Endothelial cell (in vitro differentiated cells): ENCODE results near the gene KMT2A. TPM values are rescaled to one million over a fixed set of nuclear protein-coding genes. Genes with fewer than 3 reads are reported as not detected.
A peak's percentile ranks its signal among the peaks of the same experiment; 100 is the strongest.

ENCODE experiments used
- DNase-seq: peaks from one replicate; pipeline ENCODE4 v3.0.0; 2021; ENCODE audit warnings: low spot score
- H3K27ac Mint-ChIP-seq: one replicate; pipeline ENCODE4 v1.8.0; 2021; ENCODE audit warnings: mixed read lengths, inconsistent platforms; ENCODE audit not compliant: unreplicated experiment
- H3K27me3 Mint-ChIP-seq: one replicate; pipeline ENCODE4 v1.8.0; 2021; ENCODE audit warnings: mild to moderate bottlenecking, moderate library complexity, mixed read lengths, inconsistent platforms; ENCODE audit not compliant: unreplicated experiment
- H3K36me3 Mint-ChIP-seq: one replicate; pipeline ENCODE4 v1.8.0; 2021; ENCODE audit warnings: mild to moderate bottlenecking, low read depth, mixed read lengths, inconsistent platforms; ENCODE audit not compliant: unreplicated experiment
- H3K4me1 Mint-ChIP-seq: one replicate; pipeline ENCODE4 v1.8.0; 2021; ENCODE audit warnings: mild to moderate bottlenecking, mixed read lengths, inconsistent platforms; ENCODE audit not compliant: unreplicated experiment
- H3K4me3 Mint-ChIP-seq: one replicate; pipeline ENCODE4 v1.8.0; 2021; ENCODE audit warnings: mild to moderate bottlenecking, mixed read lengths, inconsistent platforms; ENCODE audit not compliant: unreplicated experiment
- H3K9me3 Mint-ChIP-seq: one replicate; pipeline ENCODE4 v1.8.0; 2021; ENCODE audit warnings: mixed read lengths, inconsistent platforms; ENCODE audit not compliant: unreplicated experiment
- total RNA-seq: library from RNA; stranded (reverse); fragmentation: NEBNext Ultra II Directional; extraction: Animal tissue kit (Norgen Biotek cat#: 25700); gene quantifications from one replicate; pipeline ENCODE4 v1.2.1, GENCODE V29; 2021; ENCODE audit not compliant: unreplicated experiment
- TF ChIP-seq, protein P1 (sequence below): fragments of 200-600 bp; sonication (generic); IDR thresholded peaks from one replicate; pipeline ENCODE4 v1.5.0; 2021; ENCODE audit warnings: antibody characterized with exemption; ENCODE audit not compliant: unreplicated experiment

KMT2A gene
- total RNA-seq, 1 donor from 2014 or later = 104 TPM

GRCh38 chr11:118503216-118503615 is 66.9 kb downstream of the KMT2A start:
- no peaks in the 10 kb centered on the region for H3K4me1 Mint-ChIP-seq
- peaks cover 2% of the 10 kb centered on the region for H3K27me3 Mint-ChIP-seq
- TF ChIP-seq, protein P1, sequence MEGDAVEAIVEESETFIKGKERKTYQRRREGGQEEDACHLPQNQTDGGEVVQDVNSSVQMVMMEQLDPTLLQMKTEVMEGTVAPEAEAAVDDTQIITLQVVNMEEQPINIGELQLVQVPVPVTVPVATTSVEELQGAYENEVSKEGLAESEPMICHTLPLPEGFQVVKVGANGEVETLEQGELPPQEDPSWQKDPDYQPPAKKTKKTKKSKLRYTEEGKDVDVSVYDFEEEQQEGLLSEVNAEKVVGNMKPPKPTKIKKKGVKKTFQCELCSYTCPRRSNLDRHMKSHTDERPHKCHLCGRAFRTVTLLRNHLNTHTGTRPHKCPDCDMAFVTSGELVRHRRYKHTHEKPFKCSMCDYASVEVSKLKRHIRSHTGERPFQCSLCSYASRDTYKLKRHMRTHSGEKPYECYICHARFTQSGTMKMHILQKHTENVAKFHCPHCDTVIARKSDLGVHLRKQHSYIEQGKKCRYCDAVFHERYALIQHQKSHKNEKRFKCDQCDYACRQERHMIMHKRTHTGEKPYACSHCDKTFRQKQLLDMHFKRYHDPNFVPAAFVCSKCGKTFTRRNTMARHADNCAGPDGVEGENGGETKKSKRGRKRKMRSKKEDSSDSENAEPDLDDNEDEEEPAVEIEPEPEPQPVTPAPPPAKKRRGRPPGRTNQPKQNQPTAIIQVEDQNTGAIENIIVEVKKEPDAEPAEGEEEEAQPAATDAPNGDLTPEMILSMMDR = no peak
- H3K4me3 Mint-ChIP-seq = peak overlapping the region; percentile 33
- H3K9me3 Mint-ChIP-seq = no peaks in the 10 kb centered on the region
- peaks cover 67% of the 10 kb centered on the region for H3K36me3 Mint-ChIP-seq
- H3K27ac Mint-ChIP-seq = no peak overlapping the region
- no peak for DNase-seq

DNA sequence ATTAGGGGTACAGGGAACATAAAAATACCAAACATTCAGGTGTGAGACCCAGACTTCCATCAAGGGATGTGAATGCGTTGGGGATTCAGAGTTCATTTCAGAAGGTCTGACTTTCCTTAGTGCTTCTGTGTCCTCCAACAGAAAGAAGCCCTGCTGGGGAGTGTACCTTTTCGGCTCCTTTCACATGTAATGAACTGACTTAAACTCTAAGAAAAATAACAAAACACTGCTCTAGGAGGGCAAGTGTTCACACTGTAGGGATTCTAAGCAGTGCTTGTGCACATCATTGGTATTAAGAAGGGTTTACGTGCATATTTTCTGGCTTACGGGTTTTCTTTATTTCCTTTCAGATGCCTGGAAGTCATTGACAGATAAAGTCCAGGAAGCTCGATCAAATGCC is 75.3 kb downstream of the KMT2A start:
- H3K4me1 Mint-ChIP-seq = no peaks in the 10 kb centered on the region
- H3K4me3 Mint-ChIP-seq = no peak overlapping the region
- H3K27ac Mint-ChIP-seq = no peak overlapping the region
- H3K36me3 Mint-ChIP-seq = peaks cover 53% of the 10 kb centered on the region
- TF ChIP-seq, protein P1 = no peak
- no peaks in the 10 kb centered on the region for H3K9me3 Mint-ChIP-seq
- DNase-seq = no peak
- peaks cover 2% of the 10 kb centered on the region for H3K27me3 Mint-ChIP-seq

DNA sequence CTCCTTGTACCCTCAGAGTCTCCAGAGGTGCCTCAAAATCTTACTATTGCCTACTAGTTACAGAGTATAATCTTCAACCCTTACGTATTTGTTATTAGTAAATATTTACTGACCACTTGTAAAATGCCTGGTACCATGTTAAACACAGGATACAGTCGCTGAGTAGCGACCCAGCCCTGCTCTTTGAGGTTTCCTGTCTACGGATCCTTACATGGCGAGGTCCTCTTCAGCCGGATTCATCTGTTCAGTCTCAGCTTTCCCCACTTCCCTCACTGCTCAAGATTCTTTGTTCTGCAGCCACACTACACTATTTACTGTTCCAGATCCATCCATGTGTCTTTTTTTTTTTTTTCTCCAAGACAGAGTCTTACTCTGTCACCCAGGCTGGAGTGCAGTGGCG is 77.8 kb downstream of the KMT2A start:
- peaks cover 59% of the 10 kb centered on the region for H3K36me3 Mint-ChIP-seq
- peak overlapping the region; percentile 15 for H3K27ac Mint-ChIP-seq
- DNase-seq = no peak
- peaks cover 2% of the 10 kb centered on the region for H3K27me3 Mint-ChIP-seq
- peak overlapping the region; percentile 4 for H3K4me3 Mint-ChIP-seq
- H3K4me1 Mint-ChIP-seq = no peaks in the 10 kb centered on the region
- TF ChIP-seq, protein P1 = no peak
- H3K9me3 Mint-ChIP-seq = no peaks in the 10 kb centered on the region

DNA sequence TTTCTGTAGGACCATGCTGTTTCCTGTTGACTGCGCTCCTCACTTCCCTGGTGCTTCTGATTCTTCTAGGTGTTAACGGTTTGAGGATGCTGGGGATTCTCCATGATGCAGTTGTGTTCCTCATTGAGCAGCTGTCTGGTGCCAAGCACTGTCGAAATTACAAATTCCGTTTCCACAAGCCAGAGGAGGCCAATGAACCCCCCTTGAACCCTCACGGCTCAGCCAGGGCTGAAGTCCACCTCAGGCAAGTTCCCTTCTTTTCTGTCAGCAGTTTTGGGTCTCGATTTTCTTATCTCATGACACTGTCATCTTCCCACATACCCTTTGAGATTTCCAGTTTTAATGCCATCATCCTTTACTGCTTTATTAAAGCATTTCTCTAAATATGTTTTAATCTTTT is 83.3 kb downstream of the KMT2A start:
- peaks cover 63% of the 10 kb centered on the region for H3K36me3 Mint-ChIP-seq
- TF ChIP-seq, protein P1 = no peak
- no peak for DNase-seq
- no peaks in the 10 kb centered on the region for H3K9me3 Mint-ChIP-seq
- no peak overlapping the region for H3K27ac Mint-ChIP-seq
- no peak overlapping the region for H3K4me3 Mint-ChIP-seq
- peaks cover 2% of the 10 kb centered on the region for H3K27me3 Mint-ChIP-seq
- no peaks in the 10 kb centered on the region for H3K4me1 Mint-ChIP-seq

- H3K36me3 Mint-ChIP-seq = peaks cover 47% of the 10 kb centered on the region
- DNase-seq = no peak
- TF ChIP-seq, protein P1 = no peak
- no peaks in the 10 kb centered on the region for H3K9me3 Mint-ChIP-seq
- H3K27me3 Mint-ChIP-seq = no peaks in the 10 kb centered on the region
- no peak overlapping the region for H3K27ac Mint-ChIP-seq
- no peak overlapping the region for H3K4me3 Mint-ChIP-seq
- no peaks in the 10 kb centered on the region for H3K4me1 Mint-ChIP-seq
These were observed 85.6 kb downstream of the KMT2A start for GRCh38 chr11:118521892-118522311.
